Kidney (tissue), 14 donors: ENCODE measurements around the gene ATP6V1D. TPM values are rescaled to one million over a fixed set of nuclear protein-coding genes. Genes with fewer than 3 reads are reported as not detected.

Experiments used
- DNase-seq, 5 donors: peaks; one replicate each; pipeline ENCODE4 v3.0.0-alpha.2; 2013 to 2020
- FAIRE-seq: peaks from 2 replicates; lab custom pipeline; 2012; peaks lifted over from hg19 to GRCh38; lab: Jason Lieb, UNC
- H3K27ac ChIP-seq, 2 donors: one replicate each; pipeline ENCODE4 v1.7.0; 2013; ENCODE audit warnings: low read depth in 2 of 2, low read length in 2 of 2, inconsistent platforms in 1 of 2
- H3K27me3 ChIP-seq: one replicate; pipeline ENCODE4 v1.7.1; 2013; ENCODE audit warnings: low read length, inconsistent platforms; ENCODE audit not compliant: control insufficient read depth, insufficient read depth
- H3K36me3 ChIP-seq, 3 donors: one replicate each; pipeline versions ENCODE4 v1.7.0 to v1.7.1; 2013; ENCODE audit warnings: low read length in 3 of 3, control low read depth in 1 of 3, inconsistent platforms in 1 of 3; ENCODE audit not compliant: insufficient read depth in 3 of 3, control insufficient read depth in 2 of 3
- H3K4me1 ChIP-seq, 3 donors: one replicate each; pipeline versions ENCODE4 v1.7.0 to v1.7.1; 2013; ENCODE audit warnings: low read length in 3 of 3, inconsistent platforms in 1 of 3, low read depth in 1 of 3; ENCODE audit not compliant: control insufficient read depth in 2 of 3, insufficient read depth in 2 of 3
- H3K4me3 ChIP-seq, 3 donors: one replicate each; pipeline versions ENCODE4 v1.7.0 to v1.8.1; 2013; ENCODE audit warnings: low read length in 3 of 3, control low read depth in 1 of 3, inconsistent platforms in 1 of 3
- H3K9ac ChIP-seq, 3 donors: one replicate each; pipeline versions ENCODE4 v1.7.0 to v1.7.1; 2013; ENCODE audit warnings: low read length in 3 of 3, control low read depth in 1 of 3, inconsistent platforms in 1 of 3
- H3K9me3 ChIP-seq, 3 donors: one replicate each; pipeline versions ENCODE4 v1.7.0 to v1.7.1; 2013; ENCODE audit warnings: low read length in 3 of 3, control low read depth in 1 of 3, inconsistent platforms in 1 of 3; ENCODE audit not compliant: control insufficient read depth in 2 of 3, insufficient read depth in 1 of 3
- CTCF ChIP-seq: IDR thresholded peaks from 3 replicates; pipeline ENCODE4 v1.5.1; 2012; ENCODE audit warnings: mild to moderate bottlenecking, moderate library complexity, borderline replicate concordance; ENCODE audit not compliant: insufficient read depth; ENCODE audit errors: extremely low read depth
- intact Hi-C: fragments of 100-400 bp; cut with DNase I; formaldehyde crosslinking; loops from one replicate; pipeline ENCODE4 v1.11.1; 2022
- polyA plus RNA-seq: library from polyadenylated mRNA; stranded (reverse); fragments of 350-450 nt; fragmentation: Illumina TruSeq; extraction: RNeasy Lipid Tissue Mini Kit (QIAGEN cat#74804); gene quantifications from one replicate; pipeline ENCODE4 v1.2.3, GENCODE V29; 2014; ENCODE audit warnings: low read depth, low replicate concordance; ENCODE audit not compliant: insufficient read depth
- total RNA-seq: library from RNA; stranded (reverse); fragmentation: NEBNext Ultra II Directional; extraction: Animal tissue kit (Norgen Biotek cat#: 25700); gene quantifications from one replicate; pipeline ENCODE4 v1.2.1, GENCODE V29; 2021
- donor health status: control.
- donor health status: control.
- donor health status: control.
- donor health status: control.
- donor health status: control.
- donor health status: DM: yes; HTN: yes; CAD: no.
- donor health status: Normal renal cell carcinoma (clear cell type).

Gene ATP6V1D
- total and polyA plus RNA-seq, 2 donors from 2014 or later = 91.5 to 200 TPM

GRCh38 chr14:67373347-67373746 is 13.7 kb upstream of the ATP6V1D start:
- Histone ChIP-seq H3K9me3 (no peaks in the 10 kb centered on the region), H3K27ac (no peak overlapping the region), H3K9ac (no peak overlapping the region), H3K4me1 (no peaks in the 10 kb centered on the region), H3K4me3 (no peak overlapping the region), H3K27me3 (no peaks in the 10 kb centered on the region), H3K36me3 (peaks cover 22 to 43% (median 27%) of the 10 kb centered on the region in 3 donors)
- FAIRE-seq (no peak), DNase-seq (no peak)
- no peak for TF ChIP-seq CTCF
- intact Hi-C loops = no loop called here

- Histone ChIP-seq H3K4me1 (no peaks in the 10 kb centered on the region), H3K27ac (no peak overlapping the region), H3K9me3 (no peaks in the 10 kb centered on the region), H3K36me3 (peaks cover 21 to 45% (median 27%) of the 10 kb centered on the region in 3 donors), H3K9ac (no peak overlapping the region), H3K4me3 (no peak overlapping the region), H3K27me3 (no peaks in the 10 kb centered on the region)
- intact Hi-C loops = no loop called here
- no peak for TF ChIP-seq CTCF
- FAIRE-seq (no peak), DNase-seq (no peak)
Observed at GRCh38 chr14:67372833-67373232, 13.2 kb upstream of the ATP6V1D start.

- H3K4me1 ChIP-seq = no peaks in the 10 kb centered on the region
- DNase-seq (no peak), FAIRE-seq (no peak)
- H3K27ac ChIP-seq = no peak overlapping the region
- H3K4me3 ChIP-seq = no peak overlapping the region
- no peaks in the 10 kb centered on the region for H3K27me3 ChIP-seq
- H3K9me3 ChIP-seq = no peaks in the 10 kb centered on the region
- intact Hi-C loops = no loop called here
- no peak for TF ChIP-seq CTCF
- peaks cover 13 to 41% (median 22%) of the 10 kb centered on the region in 3 donors for H3K36me3 ChIP-seq
- no peak overlapping the region for H3K9ac ChIP-seq
Observed at GRCh38 chr14:67371247-67372148, 11.9 kb upstream of the ATP6V1D start.
